AG04450 (cell line): ENCODE measurements around the gene PRPSAP1. TPM values are rescaled to one million over a fixed set of nuclear protein-coding genes. Genes with fewer than 3 reads are reported as not detected.

ENCODE experiments used
- CTCF ChIA-PET: fragments of 300-600, 350-600 bp; formaldehyde crosslinking; extraction: SDS; loops from one replicate; lab custom pipeline; 2022; ENCODE audit warnings: antibody characterized with exemption, inconsistent platforms; lab: Charles Lee
- POLR2A ChIA-PET: fragments of 350-600 bp; formaldehyde crosslinking; extraction: SDS; loops from one replicate; lab custom pipeline; 2021; ENCODE audit warnings: antibody characterized with exemption, inconsistent platforms; lab: Yijun Ruan, JAX
- DNase-seq: peaks from one replicate; pipeline ENCODE4 v3.0.0-alpha.2; 2011; ENCODE audit warnings: low read depth, low spot score
- H3K27ac ChIP-seq: one replicate; pipeline ENCODE4 v1.5.1; 2012; ENCODE audit warnings: low read depth, low read length, control low read depth
- H3K27me3 ChIP-seq: one replicate; pipeline ENCODE4 v1.6.0; 2012; ENCODE audit warnings: low read length; ENCODE audit not compliant: control insufficient read depth, insufficient read depth
- H3K4me3 ChIP-seq: 2 replicates; pipeline ENCODE4 v1.5.1; 2011; ENCODE audit warnings: mild to moderate bottlenecking, low read depth, low read length, control low read depth
- H3K9me3 ChIP-seq: 2 replicates; pipeline ENCODE4 v1.5.1; 2012; ENCODE audit warnings: low read length; ENCODE audit not compliant: control insufficient read depth, insufficient read depth
- polyA plus RNA-seq: library from polyadenylated mRNA; depleted of rRNA; stranded (reverse); fragments of >200 nt; gene quantifications from 2 replicates; pipeline ENCODE4 v1.2.3, GENCODE V29; 2011
- TF ChIP-seq, protein P1 (sequence below): IDR thresholded peaks from 2 replicates; pipeline ENCODE4 v1.5.1; 2011; ENCODE audit warnings: low read depth, low read length, control low read depth, inconsistent platforms

PRPSAP1 gene
- polyA plus RNA-seq, 1 experiment, result 49.9 TPM

DNA sequence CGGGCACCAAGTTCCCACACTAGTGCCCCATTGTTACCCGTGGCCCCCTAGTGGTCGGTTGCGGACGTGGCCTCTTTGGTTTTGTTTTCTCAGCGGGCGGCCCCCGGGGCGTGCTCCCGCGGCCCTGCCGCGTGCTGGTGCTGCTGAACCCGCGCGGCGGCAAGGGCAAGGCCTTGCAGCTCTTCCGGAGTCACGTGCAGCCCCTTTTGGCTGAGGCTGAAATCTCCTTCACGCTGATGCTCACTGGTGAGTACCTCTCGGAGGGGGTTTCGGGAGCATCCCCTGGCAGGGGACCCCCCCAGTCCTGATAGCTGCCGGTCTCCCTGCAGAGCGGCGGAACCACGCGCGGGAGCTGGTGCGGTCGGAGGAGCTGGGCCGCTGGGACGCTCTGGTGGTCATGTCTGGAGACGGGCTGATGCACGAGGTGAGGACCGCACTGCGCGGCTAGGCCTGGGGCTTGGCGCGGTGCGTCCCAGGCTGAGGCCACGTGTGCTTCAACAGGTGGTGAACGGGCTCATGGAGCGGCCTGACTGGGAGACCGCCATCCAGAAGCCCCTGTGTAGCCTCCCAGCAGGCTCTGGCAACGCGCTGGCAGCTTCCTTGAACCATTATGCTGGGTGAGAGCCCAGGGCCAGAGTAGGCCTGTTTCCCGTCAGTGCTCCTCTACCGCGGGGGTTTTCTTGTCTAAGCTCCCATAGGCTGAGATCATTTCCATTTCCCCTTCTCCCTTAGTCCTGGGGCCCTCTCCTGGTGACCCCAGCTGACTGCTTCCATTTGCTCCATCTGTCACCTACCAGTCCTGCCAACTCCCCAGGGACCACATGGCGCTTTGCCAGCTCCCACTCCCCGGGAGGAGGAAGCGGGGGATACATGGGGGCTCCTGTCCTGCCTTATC, 32.4 kb upstream of the PRPSAP1 start:
- H3K9me3 ChIP-seq, result no peaks in the 10 kb centered on the region; the same call in 1 of the 2 replicates
- no peaks in the 10 kb centered on the region for H3K27me3 ChIP-seq
- TF ChIP-seq, protein P1, sequence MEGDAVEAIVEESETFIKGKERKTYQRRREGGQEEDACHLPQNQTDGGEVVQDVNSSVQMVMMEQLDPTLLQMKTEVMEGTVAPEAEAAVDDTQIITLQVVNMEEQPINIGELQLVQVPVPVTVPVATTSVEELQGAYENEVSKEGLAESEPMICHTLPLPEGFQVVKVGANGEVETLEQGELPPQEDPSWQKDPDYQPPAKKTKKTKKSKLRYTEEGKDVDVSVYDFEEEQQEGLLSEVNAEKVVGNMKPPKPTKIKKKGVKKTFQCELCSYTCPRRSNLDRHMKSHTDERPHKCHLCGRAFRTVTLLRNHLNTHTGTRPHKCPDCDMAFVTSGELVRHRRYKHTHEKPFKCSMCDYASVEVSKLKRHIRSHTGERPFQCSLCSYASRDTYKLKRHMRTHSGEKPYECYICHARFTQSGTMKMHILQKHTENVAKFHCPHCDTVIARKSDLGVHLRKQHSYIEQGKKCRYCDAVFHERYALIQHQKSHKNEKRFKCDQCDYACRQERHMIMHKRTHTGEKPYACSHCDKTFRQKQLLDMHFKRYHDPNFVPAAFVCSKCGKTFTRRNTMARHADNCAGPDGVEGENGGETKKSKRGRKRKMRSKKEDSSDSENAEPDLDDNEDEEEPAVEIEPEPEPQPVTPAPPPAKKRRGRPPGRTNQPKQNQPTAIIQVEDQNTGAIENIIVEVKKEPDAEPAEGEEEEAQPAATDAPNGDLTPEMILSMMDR, result peak; percentile 83
- peak overlapping the region; percentile 74 for H3K4me3 ChIP-seq
- ChIA-PET POLR2A (interaction anchor here (0.6 to 3.8 kb wide), 6 partner anchors 11 to 160 kb away, joined by 3 to 37 read pairs (median 4); partner anchors contain the start of gene PRPSAP1), CTCF (interaction anchor here (0.5 to 3.5 kb wide), 14 partner anchors 8 to 1263 kb away, joined by 3 to 43 read pairs (median 6); partner anchors contain the start of gene PRPSAP1)
- no peak for DNase-seq
- peak overlapping the region; percentile 70 for H3K27ac ChIP-seq

GRCh38 chr17:76384987-76385891, 31.5 kb upstream of the PRPSAP1 start:
- DNase-seq, result no peak
- H3K9me3 ChIP-seq, result no peaks in the 10 kb centered on the region; the same call in 1 of the 2 replicates
- TF ChIP-seq, protein P1, result no peak
- peak overlapping the region; percentile 74 for H3K4me3 ChIP-seq
- ChIA-PET CTCF (interaction anchor here (1.0 to 3.5 kb wide), 15 partner anchors 9 to 122 kb away, joined by 3 to 43 read pairs (median 5); partner anchors contain the start of gene PRPSAP1), POLR2A (interaction anchor here (0.7 to 3.8 kb wide), 8 partner anchors 9 to 120 kb away, joined by 3 to 37 read pairs (median 4); partner anchors contain the start of genes PRPSAP1 and UBALD2)
- peak overlapping the region; percentile 70 for H3K27ac ChIP-seq
- H3K27me3 ChIP-seq, result no peaks in the 10 kb centered on the region

DNA sequence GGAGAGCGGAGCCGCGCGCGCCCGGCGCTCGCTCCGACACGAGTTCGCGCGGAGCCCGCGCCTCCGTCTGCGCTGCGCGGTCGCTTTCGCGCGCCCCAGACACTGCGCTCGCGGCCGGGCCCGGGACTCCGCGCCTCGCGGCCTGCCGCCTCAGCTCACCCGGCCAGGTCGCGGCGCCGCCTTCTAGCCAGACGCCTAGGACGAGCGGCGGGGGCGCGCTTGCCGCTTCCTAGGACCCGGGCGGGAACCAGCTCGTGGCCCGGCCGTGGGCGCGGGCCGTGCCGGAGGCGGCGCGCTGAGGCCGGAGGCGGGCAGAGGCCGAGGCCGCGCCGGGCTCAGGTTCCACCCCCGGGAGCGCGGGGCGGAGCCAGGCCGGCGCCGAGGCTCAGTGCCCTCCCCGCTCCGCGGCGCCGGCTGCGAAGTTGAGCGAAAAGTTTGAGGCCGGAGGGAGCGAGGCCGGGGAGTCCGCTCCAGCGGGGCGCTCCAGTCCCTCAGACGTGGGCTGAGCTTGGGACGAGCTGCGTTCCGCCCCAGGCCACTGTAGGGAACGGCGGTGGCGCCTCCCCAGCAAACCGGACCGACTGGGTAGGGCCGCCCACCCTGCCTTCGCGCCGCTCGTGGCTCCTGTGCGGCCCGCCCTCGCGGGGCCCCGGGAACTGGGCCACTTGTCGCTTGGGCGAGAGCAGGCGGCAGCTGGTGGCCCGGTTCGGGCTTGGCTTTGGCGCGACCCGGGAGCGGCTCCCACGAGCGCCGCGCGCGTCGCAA, 30.7 kb upstream of the PRPSAP1 start, which contains the start of gene SPHK1:
Gene SPHK1, plus strand, starts transcription at position 388 of the 765 bp plus-strand sequence. CDS start 1,036 bp downstream, outside the sequence.
- TF ChIP-seq, protein P1, result no peak
- DNase-seq, result no peak
- ChIA-PET CTCF (interaction anchor here (0.7 to 3.5 kb wide), 13 partner anchors 9 to 370 kb away, joined by 3 to 43 read pairs (median 7); partner anchors contain the start of gene PRPSAP1), POLR2A (interaction anchor here (0.6 to 3.8 kb wide), 8 partner anchors 8 to 120 kb away, joined by 3 to 37 read pairs (median 4); partner anchors contain the start of genes PRPSAP1 and UBALD2)
- peak within 1 kb of the TSS; percentile 74 for H3K4me3 ChIP-seq
- peak within 1 kb of the TSS; percentile 87 for H3K27ac ChIP-seq
- H3K9me3 ChIP-seq, result no peaks in the 10 kb centered on the region; the same call in 1 of the 2 replicates
- H3K27me3 ChIP-seq, result no peaks in the 10 kb centered on the region

DNA sequence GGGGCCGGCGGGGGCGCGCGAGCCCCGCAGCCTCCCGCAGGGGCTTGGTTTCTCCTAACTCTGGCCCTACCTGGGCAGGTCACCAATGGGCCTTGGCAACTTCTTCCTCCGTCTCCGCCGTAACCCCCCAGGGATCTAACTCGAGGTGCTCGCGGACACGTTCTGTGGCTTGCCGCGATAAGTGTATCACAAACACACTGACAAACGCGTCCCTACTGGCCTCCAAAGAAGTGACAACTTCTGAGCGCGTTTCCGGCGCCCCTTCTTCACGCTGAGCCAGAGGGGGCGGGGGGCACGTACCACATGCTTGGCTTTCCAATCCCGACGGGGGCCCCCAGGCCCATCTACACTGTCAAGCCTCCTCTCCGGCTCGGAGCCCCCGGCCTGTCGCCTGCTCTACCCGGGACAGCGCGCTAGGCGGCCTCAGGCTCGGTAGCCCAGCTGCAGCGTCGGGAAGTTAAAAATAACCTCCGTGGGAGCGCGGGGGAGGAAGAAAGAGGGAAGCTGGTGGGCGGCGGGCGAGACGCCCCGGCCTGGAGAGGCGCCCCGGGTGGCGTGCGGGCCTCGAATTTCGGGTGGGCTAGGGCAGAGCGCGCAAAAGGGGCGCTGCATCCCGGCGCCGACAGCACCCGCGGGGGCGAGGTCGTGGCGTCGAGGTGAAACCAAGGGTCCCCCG, 30.0 kb upstream of the PRPSAP1 start:
- no peak for DNase-seq
- TF ChIP-seq, protein P1, result peak; percentile 31; the same call in 1 of the 2 replicates
- CTCF ChIA-PET, result interaction anchor here (0.5 to 3.5 kb wide), 5 partner anchors 13 to 85 kb away, joined by 3 to 43 read pairs (median 19); no protein-coding TSS in a partner anchor
- no peaks in the 10 kb centered on the region for H3K27me3 ChIP-seq
- POLR2A ChIA-PET, result interaction anchor here (0.6 to 3.8 kb wide), 4 partner anchors 13 to 93 kb away, joined by 3 to 37 read pairs (median 14); partner anchors contain the start of gene PRPSAP1
- H3K27ac ChIP-seq, result peak overlapping the region; percentile 87
- no peaks in the 10 kb centered on the region; the same call in 1 of the 2 replicates for H3K9me3 ChIP-seq
- H3K4me3 ChIP-seq, result peak overlapping the region; percentile 74
